ENCODE results near the gene PEMT. TPM values are rescaled to one million over a fixed set of nuclear protein-coding genes. Genes with fewer than 3 reads are reported as not detected.

The PEMT gene
- total and polyA plus RNA-seq, 7 donors, result 15.9 to 79.0 (median 26.0) TPM

GRCh38 chr17:17463821-17464220 is 127.7 kb downstream of the PEMT start:
- H3K4me3 ChIP-seq, result no peak overlapping the region
- intact Hi-C loops (cut with DNase I), result no loop called here
- TF ChIP-seq CTCF (IDR thresholded peaks at IDR 0.05), result no peak
- no peaks in the 10 kb centered on the region for H3K4me1 ChIP-seq
- H3K9me3 ChIP-seq, result no peaks in the 10 kb centered on the region
- ATAC-seq (no peak), DNase-seq (no peak)
- no peaks in the 10 kb centered on the region for H3K36me3 ChIP-seq (ENCODE audit: insufficient read depth in 1 of 2, low read depth in 1 of 2)
- H3K27me3 ChIP-seq (ENCODE audit: insufficient read depth in 3 of 3, low read length in 2 of 3), result no peaks in the 10 kb centered on the region
- H3K27ac ChIP-seq, result no peak overlapping the region
- 58 to 76% (median 60%) methylated on average over 6 of the region's 6 CpGs for WGBS, 3 donors

GRCh38 chr17:17462048-17462824 is 129.3 kb downstream of the PEMT start:
- no peaks in the 10 kb centered on the region for H3K4me1 ChIP-seq
- no peaks in the 10 kb centered on the region for H3K27me3 ChIP-seq (ENCODE audit: insufficient read depth in 3 of 3, low read length in 2 of 3)
- no peak overlapping the region for H3K4me3 ChIP-seq
- H3K27ac ChIP-seq, result no peak overlapping the region
- no peaks in the 10 kb centered on the region for H3K36me3 ChIP-seq (ENCODE audit: insufficient read depth in 1 of 2, low read depth in 1 of 2)
- H3K9me3 ChIP-seq, result no peaks in the 10 kb centered on the region
- 63 to 70% (median 64%) methylated on average over 15 of the region's 15 CpGs for WGBS, 3 donors
- ATAC-seq (no peak), DNase-seq (no peak)
- intact Hi-C loops (cut with DNase I), result no loop called here
- no peak for TF ChIP-seq CTCF (IDR thresholded peaks at IDR 0.05)

- Histone ChIP-seq H3K27ac (no peak overlapping the region), H3K4me1 (no peaks in the 10 kb centered on the region), H3K4me3 (no peak overlapping the region), H3K27me3 (ENCODE audit: insufficient read depth in 3 of 3, low read length in 2 of 3) (no peaks in the 10 kb centered on the region), H3K36me3 (ENCODE audit: insufficient read depth in 1 of 2, low read depth in 1 of 2) (no peaks in the 10 kb centered on the region), H3K9me3 (no peaks in the 10 kb centered on the region)
- intact Hi-C loops (cut with DNase I), result no loop called here
- ATAC-seq (no peak), DNase-seq (no peak)
- WGBS, 3 donors, result 97 to 98% (median 98%) methylated on average over 4 of the region's 4 CpGs
- TF ChIP-seq CTCF (IDR thresholded peaks at IDR 0.05), result no peak
Measured at GRCh38 chr17:17460038-17460437, 131.5 kb downstream of the PEMT start.

GRCh38 chr17:17457680-17458079 is 133.8 kb downstream of the PEMT start:
- ATAC-seq, result no peak
- Histone ChIP-seq H3K27me3 (ENCODE audit: insufficient read depth in 3 of 3, low read length in 2 of 3) (no peaks in the 10 kb centered on the region), H3K9me3 (no peaks in the 10 kb centered on the region), H3K4me1 (no peaks in the 10 kb centered on the region), H3K27ac (no peak overlapping the region), H3K36me3 (ENCODE audit: insufficient read depth in 1 of 2, low read depth in 1 of 2) (no peaks in the 10 kb centered on the region), H3K4me3 (no peak overlapping the region)
- DNase-seq, result no peak
- TF ChIP-seq CTCF (IDR thresholded peaks at IDR 0.05), result no peak
- intact Hi-C loops (cut with DNase I), result loop anchor here in 1 of 2 donors (10.0 kb wide), 1 partner anchor 493 kb away; no protein-coding TSS in a partner anchor
- 91 to 97% (median 94%) methylated on average over 2 of the region's 2 CpGs for WGBS, 3 donors

Measured in psoas muscle (tissue), 8 donors.